ENCODE data around the gene INPP5A.

INPP5A gene

GRCh38 chr10:132534391-132535064, 3.1 kb upstream of the INPP5A start:
- FAIRE-seq (no peak), DNase-seq (ENCODE audit: insufficient read length, low spot score) (no peak)

- peak; percentile 4 for FAIRE-seq
Measured at GRCh38 chr10:132535065-132535651, 2.4 kb upstream of the INPP5A start.

GRCh38 chr10:132536241-132536876, 1.2 kb upstream of the INPP5A start:
- no peak for DNase-seq (ENCODE audit: insufficient read length, low spot score)
- FAIRE-seq = no peak

More at GRCh38 chr10:132535065-132535651, 2.4 kb upstream of the INPP5A start:
- DNase-seq (ENCODE audit: insufficient read length, low spot score) = no peak

DNA sequence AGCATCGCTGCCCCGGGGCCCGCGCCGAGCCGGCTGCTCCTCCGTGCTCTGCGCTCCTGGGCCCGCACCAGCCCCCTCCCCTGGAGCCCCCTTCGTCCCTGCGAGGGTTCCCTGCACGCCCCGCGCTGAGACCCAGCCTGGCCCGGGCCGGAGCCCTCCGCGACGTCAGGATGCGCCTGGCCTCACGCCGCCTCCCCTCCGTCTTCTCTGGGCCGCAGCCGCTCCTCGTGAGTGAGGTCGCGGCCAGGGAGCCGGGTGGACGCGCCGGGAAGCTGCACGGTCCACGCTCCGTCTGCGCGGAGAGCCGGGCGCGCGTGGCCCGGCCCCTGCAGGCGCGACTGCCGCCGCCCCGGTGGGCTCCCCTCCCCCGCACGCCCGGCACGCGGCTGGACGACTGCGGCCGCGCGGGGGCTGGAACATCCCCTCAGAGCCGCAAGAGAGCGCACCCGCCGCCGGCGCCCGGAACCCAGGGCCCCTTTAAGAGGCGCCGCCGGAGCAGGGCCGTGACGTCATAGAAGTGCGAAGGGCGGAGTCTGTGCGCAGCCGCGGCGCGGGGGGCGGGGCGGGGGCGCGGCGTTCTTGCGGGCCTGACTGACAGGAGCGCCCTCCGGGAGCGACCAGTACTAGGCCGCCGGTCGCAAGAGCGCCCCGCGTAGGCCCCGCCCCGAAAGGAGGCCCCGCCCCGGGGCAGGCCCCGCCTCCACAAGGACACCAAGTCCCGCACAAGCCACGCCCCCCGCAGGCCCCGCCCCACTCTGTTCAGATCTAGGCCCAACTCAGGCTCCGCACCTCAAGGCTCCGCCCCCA, 507 bp upstream of the INPP5A start:
- FAIRE-seq (peak; percentile 54), DNase-seq (ENCODE audit: insufficient read length, low spot score) (peak; percentile 86)

DNA sequence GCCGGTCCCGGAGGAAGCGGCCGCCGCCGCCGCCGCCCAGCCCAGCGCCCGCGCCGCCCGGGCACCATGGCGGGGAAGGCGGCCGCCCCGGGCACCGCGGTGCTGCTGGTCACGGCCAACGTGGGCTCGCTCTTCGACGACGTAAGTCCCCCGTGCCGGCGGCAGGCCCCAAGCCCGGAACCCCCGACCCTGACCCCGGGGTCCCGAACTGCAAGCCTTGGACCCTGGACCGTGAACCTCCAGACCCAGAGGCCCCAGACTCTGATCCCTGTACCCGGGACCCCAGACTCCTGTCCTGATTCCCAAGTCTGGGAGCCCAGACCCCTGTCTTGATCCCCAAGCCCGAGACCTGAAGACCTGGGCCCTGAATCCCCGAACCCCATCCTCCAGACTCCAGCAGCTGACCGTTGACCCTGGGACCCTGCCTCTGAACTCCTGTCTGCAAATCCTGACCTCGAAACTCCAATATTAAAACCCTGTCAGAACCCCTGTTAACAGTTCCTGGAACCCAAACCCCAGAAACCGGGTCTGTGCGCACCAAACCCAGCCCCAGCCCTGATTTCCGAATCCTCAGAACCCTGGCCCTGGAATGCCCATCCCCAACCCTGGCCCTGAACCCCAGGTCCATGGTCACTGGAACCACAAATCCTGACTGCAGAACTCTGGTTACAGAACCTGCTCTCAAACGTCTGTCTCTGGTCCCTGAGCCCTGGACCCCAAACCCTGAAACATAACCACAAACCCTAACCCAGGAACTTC, 623 bp downstream of the INPP5A start:
- FAIRE-seq (no peak), DNase-seq (ENCODE audit: insufficient read length, low spot score) (no peak)

DNA sequence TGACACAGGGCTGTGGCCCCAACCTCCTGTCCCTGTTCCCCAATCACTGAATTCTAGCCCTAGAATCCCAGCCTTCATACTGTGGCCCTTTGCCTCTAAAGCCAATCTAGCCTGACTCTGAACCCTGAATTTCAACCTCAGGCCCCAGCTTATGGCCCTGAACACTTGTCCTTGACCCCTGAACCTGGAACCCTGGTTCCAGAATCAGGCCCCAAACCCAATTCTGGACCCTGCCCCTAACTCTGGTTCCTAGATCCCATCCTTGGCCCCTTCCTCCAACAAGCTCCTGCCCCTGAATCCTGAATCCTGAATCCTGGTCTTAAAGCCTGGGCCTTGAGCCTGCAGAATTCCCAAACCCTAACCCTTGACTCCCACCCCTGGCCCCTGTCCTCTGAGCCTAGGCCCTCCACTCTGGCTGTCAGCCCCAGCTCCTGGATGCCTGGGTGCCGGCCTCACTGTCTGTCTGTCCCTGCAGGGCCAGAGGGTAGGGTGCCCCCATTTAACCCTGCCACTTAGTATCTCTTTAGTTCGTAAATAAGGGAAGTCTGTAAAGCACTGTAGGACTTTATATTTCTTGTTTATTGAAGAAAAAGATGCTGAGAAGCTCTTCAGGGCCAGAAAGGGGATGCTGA, 1.3 kb downstream of the INPP5A start:
- FAIRE-seq = no peak
- DNase-seq (ENCODE audit: insufficient read length, low spot score) = no peak

DNA sequence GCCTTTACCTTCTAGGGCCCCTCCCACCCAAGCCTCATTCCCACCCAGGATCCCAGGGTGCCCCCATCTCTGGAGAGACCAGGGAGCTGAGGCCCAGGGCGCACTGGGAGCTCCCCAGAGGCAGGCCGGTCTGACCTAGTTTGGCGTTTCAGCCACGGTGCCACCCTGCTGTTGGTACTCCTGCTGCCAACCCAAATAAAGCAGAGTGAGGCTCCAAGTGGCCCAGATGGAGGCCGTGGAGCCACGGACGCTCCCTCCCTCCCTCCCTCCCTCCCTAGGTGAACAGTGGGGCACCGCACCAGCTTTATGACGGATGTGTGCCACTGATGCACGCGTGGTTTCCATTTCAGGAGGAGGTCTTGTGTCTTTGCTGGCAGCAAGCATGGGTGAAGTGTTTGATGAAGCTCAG, 1.8 kb downstream of the INPP5A start:
- no peak for FAIRE-seq
- DNase-seq (ENCODE audit: insufficient read length, low spot score) = no peak

GRCh38 chr10:132539894-132540293, 2.3 kb downstream of the INPP5A start:
- DNase-seq (ENCODE audit: insufficient read length, low spot score) (no peak), FAIRE-seq (no peak)

DNA sequence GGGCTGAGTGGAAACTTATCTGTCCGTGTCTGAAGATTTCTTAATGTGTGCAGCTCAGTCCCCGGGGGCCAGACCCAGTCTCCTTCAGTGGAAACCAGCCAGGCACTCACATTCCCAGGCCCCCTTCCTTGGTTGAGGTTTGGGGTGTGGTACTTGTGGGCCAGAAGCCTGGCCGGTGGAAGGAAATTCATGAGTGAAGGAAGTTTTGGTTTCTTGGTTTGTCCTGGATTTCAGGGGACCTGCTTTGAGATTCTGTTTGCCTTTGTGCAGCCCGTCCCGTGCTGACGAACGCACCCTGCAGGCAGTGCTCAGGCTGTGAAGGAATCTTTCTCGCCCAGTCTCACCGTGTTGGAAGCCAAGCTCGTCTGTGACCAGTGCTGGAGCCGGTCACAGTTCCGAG, 2.9 kb downstream of the INPP5A start:
- no peak for DNase-seq (ENCODE audit: insufficient read length, low spot score)
- no peak for FAIRE-seq

DNA sequence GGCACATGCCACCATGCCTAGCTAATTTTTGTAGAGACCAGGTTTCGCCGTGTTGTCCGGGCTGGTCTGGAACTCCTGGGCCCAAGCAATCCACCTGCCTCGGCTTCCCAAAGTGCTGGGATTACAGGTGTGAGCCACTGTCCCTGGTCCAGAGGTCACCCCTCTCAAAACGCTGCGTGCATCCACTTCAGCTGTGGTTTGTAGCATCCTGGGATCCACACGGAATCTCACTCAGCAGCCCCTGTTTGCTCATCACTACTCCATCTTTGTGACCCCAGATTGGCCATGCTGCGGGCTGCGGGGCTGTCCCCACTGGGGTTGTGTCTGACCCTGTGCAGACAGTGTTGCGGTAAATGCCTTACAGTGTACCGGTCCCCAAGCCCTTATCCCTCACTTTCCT, 3.5 kb downstream of the INPP5A start:
- FAIRE-seq = no peak

DNA sequence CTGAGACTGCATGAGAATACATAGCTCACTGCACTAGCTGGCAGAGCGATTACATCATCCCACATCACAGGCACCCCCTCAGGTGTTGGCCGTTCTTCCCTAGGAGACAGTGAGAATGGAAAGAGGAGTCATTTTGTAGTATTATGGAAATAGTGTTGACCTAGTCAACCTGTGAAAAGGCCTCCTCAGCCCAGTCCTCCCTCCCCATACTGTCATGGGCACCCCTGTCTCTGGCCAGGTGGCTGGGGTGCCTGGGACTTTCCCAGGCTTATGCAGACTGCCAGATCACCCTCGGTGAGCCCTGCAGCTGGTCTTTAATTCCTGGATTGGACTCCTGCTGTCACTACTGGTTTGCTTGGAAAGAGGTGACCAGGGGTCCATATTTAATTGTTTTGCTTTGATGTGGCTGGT, 4.0 kb downstream of the INPP5A start:
- no peak for FAIRE-seq
- no peak for DNase-seq (ENCODE audit: insufficient read length, low spot score)

More for the DNA sequence above, 3.5 kb downstream of the INPP5A start:
- no peak for DNase-seq (ENCODE audit: insufficient read length, low spot score)

DNA sequence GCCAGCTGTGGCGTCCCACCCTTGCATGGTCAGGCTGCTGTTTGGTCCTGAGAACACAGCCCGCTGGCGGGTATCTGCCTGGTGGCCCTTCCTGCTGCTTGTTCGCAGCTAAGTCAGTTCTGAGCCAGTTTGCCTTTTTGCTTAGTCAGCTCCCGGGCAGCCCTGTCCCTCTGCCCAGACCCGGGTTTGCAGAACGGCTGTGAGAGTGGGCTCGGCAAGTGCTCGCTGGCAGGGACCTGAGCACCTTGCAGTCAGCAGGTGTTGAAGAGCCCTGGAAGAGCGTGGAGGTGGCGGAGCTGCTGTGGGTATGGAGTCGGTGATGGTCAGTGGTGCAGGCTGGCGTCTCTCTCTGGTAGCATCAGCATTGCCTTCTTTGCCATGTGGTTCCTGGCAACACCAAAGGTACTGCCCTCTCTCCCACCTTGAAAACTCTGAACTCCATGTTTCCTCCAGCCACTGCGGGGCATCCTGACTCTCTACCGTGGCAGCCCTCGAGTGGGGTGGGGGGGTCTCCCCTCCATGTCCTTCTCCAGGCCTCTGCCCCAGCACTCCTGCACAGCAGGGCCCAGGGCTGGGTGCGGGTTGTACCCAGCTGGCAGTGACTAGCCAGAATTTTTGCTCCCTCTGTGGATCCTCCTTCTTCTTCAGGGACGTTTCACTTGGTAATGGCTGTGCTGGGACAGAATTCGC, 4.6 kb downstream of the INPP5A start:
- no peak for FAIRE-seq
- no peak for DNase-seq (ENCODE audit: insufficient read length, low spot score)

- DNase-seq (ENCODE audit: insufficient read length, low spot score) (no peak), FAIRE-seq (no peak)
Measured at GRCh38 chr10:132542819-132543218, 5.2 kb downstream of the INPP5A start.

GRCh38 chr10:132543916-132544743, 6.5 kb downstream of the INPP5A start:
- FAIRE-seq = no peak

DNA sequence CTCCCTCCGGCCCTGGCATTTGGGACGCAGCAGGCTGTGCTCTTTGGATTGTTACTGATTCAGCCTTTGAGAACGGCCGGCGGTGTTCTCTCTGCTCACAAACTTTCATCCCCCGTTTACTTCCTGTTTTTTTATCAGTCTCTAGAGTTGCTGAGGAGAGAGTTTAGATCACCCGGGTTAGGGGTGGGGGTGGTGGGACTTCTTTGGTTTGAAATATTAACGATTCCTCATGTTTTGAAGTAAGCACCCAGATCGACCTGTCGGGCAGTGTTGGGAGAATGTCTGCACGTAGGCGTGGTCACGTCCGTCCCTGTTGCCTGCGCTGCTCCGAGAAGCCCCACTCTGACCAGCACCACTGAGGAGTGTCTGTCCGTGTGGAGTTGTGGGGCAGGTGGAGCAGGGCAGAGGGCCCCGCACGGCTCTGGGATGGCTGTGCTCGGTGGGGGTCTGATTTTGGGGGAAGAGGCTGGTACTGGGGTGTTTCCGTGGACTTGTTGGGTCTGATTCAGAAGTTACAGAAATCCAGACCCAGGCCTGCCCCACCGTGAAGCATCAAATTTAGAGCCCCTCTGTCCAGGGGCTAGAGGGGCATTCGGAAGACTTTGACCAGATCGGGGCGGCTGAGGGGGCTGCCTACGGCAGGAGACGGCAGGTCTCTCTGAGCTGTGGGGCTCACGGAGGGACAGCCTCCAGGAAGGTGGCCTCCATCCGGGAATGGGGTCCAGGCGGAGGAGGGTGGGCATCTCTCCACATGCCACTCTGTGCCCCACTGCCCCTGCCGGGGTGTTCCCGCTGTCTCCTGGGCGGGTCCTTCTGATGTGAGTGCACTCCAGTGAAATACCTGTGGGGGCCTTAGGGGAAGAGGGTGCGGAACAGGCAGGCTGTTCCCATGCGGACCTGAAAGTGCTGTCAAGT, 7.4 kb downstream of the INPP5A start:
- FAIRE-seq (no peak), DNase-seq (ENCODE audit: insufficient read length, low spot score) (no peak)

More at GRCh38 chr10:132543916-132544743, 6.5 kb downstream of the INPP5A start:
- no peak for DNase-seq (ENCODE audit: insufficient read length, low spot score)

DNA sequence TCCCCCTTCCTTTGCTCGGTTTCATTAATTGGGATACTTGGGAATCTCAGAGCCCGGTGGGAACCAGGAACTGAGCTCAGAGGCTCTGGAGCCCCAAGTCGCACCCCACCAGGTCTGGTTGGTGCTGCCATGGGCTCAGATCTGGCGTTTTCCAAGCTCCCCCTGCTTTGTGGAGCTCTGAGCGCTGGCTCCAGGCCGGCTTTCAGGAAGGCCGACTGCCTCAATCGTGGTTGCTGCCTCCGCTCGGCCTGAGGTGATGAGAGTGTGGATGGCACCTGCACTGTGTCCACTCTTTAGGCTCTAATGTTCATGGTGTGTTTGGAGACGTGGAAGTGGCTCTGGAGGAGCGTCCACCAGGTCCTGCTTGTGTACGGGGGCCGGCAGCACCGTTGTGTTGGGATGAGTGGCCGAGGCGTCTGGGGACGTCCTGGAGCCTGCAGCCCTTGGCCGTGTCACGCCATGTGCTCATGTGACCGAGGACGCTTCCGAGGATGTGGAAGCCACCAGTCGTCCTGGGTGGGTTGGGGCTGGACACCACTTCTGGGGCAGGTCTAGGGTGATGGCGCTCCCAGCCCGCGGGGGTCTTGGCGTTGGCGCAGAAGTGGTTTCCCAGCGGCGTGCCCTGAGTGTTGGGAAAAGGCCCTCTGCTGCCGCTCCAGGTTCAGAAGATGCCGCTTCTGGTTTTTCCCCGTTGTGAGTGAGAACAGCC, 8.2 kb downstream of the INPP5A start:
- FAIRE-seq = no peak
- no peak for DNase-seq (ENCODE audit: insufficient read length, low spot score)

Data from HTR-8/SVneo (cell line).